Gastrocnemius medialis (tissue), 4 donors: ENCODE measurements around the gene FBXL13.

ENCODE experiments used
- POLR2A ChIP-seq, 2 donors: fragments of 450-650 bp; IDR thresholded peaks; one replicate each; pipeline ENCODE4 v1.6.1; 2017; ENCODE audit warnings: antibody characterized with exemption in 2 of 2, mild to moderate bottlenecking in 2 of 2, moderate library complexity in 2 of 2
- TF ChIP-seq, protein P1 (sequence below), 5 experiments: fragments of 450-650 bp in 3 of 5; fragments of 200-600 bp in 2 of 5; sonication (generic) in 2 of 5; IDR thresholded peaks in 4 of 5; conservative IDR thresholded peaks in 1 of 5; 1 replicate in 4 of 5; 2 replicates in 1 of 5; pipeline ENCODE4 v1.5.1; 2016 to 2019; ENCODE audit warnings: antibody characterized with exemption in 5 of 5, mild to moderate bottlenecking in 3 of 5, moderate library complexity in 3 of 5

DNA sequence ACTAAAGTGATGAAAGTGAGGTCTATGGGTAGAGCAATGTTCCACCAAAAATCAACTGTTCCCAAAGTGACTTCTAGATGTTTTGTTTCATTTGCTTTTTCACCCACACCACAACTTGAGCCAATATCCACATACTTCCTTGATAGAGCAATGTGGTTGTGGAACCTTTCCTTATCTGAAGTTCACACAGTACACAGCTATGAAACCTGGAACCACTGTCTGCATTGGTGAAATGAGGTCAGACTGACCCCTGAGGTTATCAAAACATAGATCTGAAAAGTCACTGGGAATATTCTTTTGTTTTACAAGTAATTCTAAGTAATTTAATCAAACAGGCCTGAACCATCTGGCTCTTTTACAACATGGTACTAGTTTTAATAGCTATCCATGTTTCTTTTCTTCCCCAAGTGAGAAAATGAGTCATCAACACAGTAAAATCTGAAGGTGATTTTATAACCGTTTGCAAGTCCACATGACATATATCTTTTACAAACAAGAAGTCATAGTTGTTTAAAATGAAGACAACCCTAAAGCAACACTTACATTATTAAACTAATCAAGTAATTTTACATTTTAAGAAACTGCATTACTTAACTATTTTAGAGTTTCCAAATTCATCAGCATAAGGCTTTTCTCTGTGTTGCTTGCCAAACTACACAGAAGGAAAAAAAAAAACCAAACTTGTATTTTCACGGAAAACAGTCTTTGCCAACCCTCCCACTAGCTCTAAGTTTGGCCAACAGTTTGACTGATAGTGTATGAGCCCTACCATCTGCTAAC, 81.5 kb downstream of the FBXL13 start:
- TF ChIP-seq, protein P1, sequence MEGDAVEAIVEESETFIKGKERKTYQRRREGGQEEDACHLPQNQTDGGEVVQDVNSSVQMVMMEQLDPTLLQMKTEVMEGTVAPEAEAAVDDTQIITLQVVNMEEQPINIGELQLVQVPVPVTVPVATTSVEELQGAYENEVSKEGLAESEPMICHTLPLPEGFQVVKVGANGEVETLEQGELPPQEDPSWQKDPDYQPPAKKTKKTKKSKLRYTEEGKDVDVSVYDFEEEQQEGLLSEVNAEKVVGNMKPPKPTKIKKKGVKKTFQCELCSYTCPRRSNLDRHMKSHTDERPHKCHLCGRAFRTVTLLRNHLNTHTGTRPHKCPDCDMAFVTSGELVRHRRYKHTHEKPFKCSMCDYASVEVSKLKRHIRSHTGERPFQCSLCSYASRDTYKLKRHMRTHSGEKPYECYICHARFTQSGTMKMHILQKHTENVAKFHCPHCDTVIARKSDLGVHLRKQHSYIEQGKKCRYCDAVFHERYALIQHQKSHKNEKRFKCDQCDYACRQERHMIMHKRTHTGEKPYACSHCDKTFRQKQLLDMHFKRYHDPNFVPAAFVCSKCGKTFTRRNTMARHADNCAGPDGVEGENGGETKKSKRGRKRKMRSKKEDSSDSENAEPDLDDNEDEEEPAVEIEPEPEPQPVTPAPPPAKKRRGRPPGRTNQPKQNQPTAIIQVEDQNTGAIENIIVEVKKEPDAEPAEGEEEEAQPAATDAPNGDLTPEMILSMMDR (IDR thresholded peaks at IDR 0.05 in 4 of 5, conservative IDR thresholded peaks at IDR 0.05 in 1 of 5), result no peak
- no peak for TF ChIP-seq POLR2A (IDR thresholded peaks at IDR 0.05)
